HEK293 (cell line): ENCODE results near the gene DCUN1D1.

Experiments used
- CTCF ChIA-PET: fragments of 350-600 bp; formaldehyde crosslinking; extraction: SDS; loops from one replicate; lab custom pipeline; 2021; ENCODE audit warnings: antibody characterized with exemption; lab: Yijun Ruan, JAX
- POLR2A ChIA-PET: fragments of 300-600 bp; formaldehyde crosslinking; extraction: SDS; loops from one replicate; lab custom pipeline; 2020; ENCODE audit warnings: antibody characterized with exemption, inconsistent platforms; lab: Yijun Ruan, JAX
- H3K27ac ChIP-seq: fragments of 200-500 bp; sonication (Bioruptor generic); 2 replicates; pipeline ENCODE4 v1.5.1; 2014; ENCODE audit warnings: low read depth, low read length, control low read depth, inconsistent platforms; ENCODE audit errors: extremely low read depth
- H3K36me3 ChIP-seq, 2 experiments: fragments of 200-500 bp in 1 of 2; sonication (Bioruptor generic) in 1 of 2; 1 replicate in 1 of 2; 2 replicates in 1 of 2; pipeline ENCODE4 v1.5.1; 2014 to 2017; ENCODE audit warnings: inconsistent platforms in 2 of 2, low read length in 2 of 2; ENCODE audit not compliant: control insufficient read depth in 2 of 2, insufficient read depth in 1 of 2
- H3K4me1 ChIP-seq: fragments of 200-500 bp; sonication (Bioruptor generic); 2 replicates; pipeline ENCODE4 v1.5.1; 2014; ENCODE audit warnings: mild to moderate bottlenecking, low read length, inconsistent platforms; ENCODE audit not compliant: control insufficient read depth, insufficient read depth
- H3K4me3 ChIP-seq: 2 replicates; pipeline ENCODE4 v1.5.1; 2011; ENCODE audit warnings: low read depth, mild to moderate bottlenecking, control low read depth, low read length, moderate library complexity
- H3K9me3 ChIP-seq: fragments of 200-500 bp; sonication (Bioruptor generic); 2 replicates; pipeline ENCODE4 v1.5.1; 2014; ENCODE audit warnings: low read depth, low read length, inconsistent platforms; ENCODE audit not compliant: control insufficient read depth, insufficient read depth
- GLIS1 ChIP-seq: fragments of 450-650 bp; formaldehyde crosslinking; IDR thresholded peaks from 2 replicates; pipeline ENCODE4 v1.5.1; 2016; ENCODE audit warnings: missing biosample characterization, missing genetic modification characterization
- MEIS1 ChIP-seq: sonication (generic); formaldehyde crosslinking; IDR thresholded peaks from 2 replicates; pipeline ENCODE4 v1.8.1; 2022; ENCODE audit warnings: missing genetic modification reagents, mild to moderate bottlenecking, borderline replicate concordance
- SP7 ChIP-seq: fragments of 450-650 bp; formaldehyde crosslinking; IDR thresholded peaks from 2 replicates; pipeline ENCODE4 v1.5.1; 2016; ENCODE audit warnings: missing biosample characterization, missing genetic modification characterization
- WT1 ChIP-seq: fragments of 450-650 bp; formaldehyde crosslinking; IDR thresholded peaks from 2 replicates; pipeline ENCODE4 v1.5.1; 2016; ENCODE audit warnings: missing biosample characterization, missing genetic modification characterization
- ZNF10 ChIP-seq: fragments of 450-650 bp; formaldehyde crosslinking; IDR thresholded peaks from 2 replicates; pipeline ENCODE4 v1.5.1; 2017; ENCODE audit warnings: missing biosample characterization, missing genetic modification characterization
- ZNF140 ChIP-seq: fragments of 450-650 bp; formaldehyde crosslinking; IDR thresholded peaks from 2 replicates; pipeline ENCODE4 v1.5.1; 2016; ENCODE audit warnings: missing biosample characterization, missing genetic modification characterization
- ZNF146 ChIP-seq: fragments of 450-650 bp; formaldehyde crosslinking; IDR thresholded peaks from 2 replicates; pipeline ENCODE4 v1.5.1; 2016; ENCODE audit warnings: missing biosample characterization, missing genetic modification characterization
- ZNF157 ChIP-seq: fragments of 450-650 bp; formaldehyde crosslinking; IDR thresholded peaks from 2 replicates; pipeline ENCODE4 v1.5.1; 2016; ENCODE audit warnings: missing biosample characterization, missing genetic modification characterization
- ZNF211 ChIP-seq: fragments of 450-650 bp; formaldehyde crosslinking; IDR thresholded peaks from 2 replicates; pipeline ENCODE4 v1.5.1; 2016; ENCODE audit warnings: low read depth, missing biosample characterization, missing genetic modification characterization
- ZNF510 ChIP-seq: fragments of 450-650 bp; formaldehyde crosslinking; IDR thresholded peaks from 2 replicates; pipeline ENCODE4 v1.5.1; 2018; ENCODE audit warnings: mild to moderate bottlenecking, missing genetic modification characterization, missing biosample characterization; ENCODE audit not compliant: insufficient replicate concordance
- ZNF561 ChIP-seq: fragments of 450-650 bp; IDR thresholded peaks from 2 replicates; pipeline ENCODE4 v1.5.1; 2018; ENCODE audit warnings: missing biosample characterization, missing genetic modification characterization, borderline replicate concordance
- TF ChIP-seq, protein P1 (sequence below): fragments of 450-650 bp; formaldehyde crosslinking; IDR thresholded peaks from 2 replicates; pipeline ENCODE4 v1.5.1; 2016; ENCODE audit warnings: missing biosample characterization, missing genetic modification characterization
- TF ChIP-seq, protein P2 (sequence below): fragments of 450-650 bp; formaldehyde crosslinking; IDR thresholded peaks from 2 replicates; pipeline ENCODE4 v1.5.1; 2017; ENCODE audit warnings: missing biosample characterization, missing genetic modification characterization
- TF ChIP-seq, protein P3 (sequence below): fragments of 450-650 bp; formaldehyde crosslinking; IDR thresholded peaks from 2 replicates; pipeline ENCODE4 v1.5.0; 2017; ENCODE audit warnings: missing biosample characterization, missing genetic modification characterization, borderline replicate concordance
- TF ChIP-seq, protein P4 (sequence below): fragments of 450-650 bp; formaldehyde crosslinking; IDR thresholded peaks from 2 replicates; pipeline ENCODE4 v1.5.1; 2016; ENCODE audit warnings: missing biosample characterization, missing genetic modification characterization
- TF ChIP-seq, protein P5 (sequence below): fragments of 450-650 bp; formaldehyde crosslinking; IDR thresholded peaks from 2 replicates; pipeline ENCODE4 v1.5.1; 2017; ENCODE audit warnings: missing biosample characterization, mild to moderate bottlenecking, missing genetic modification characterization, moderate library complexity
- TF ChIP-seq, protein P6 (sequence below): fragments of 450-650 bp; formaldehyde crosslinking; IDR thresholded peaks from 2 replicates; pipeline ENCODE4 v1.5.1; 2016; ENCODE audit warnings: missing biosample characterization, missing genetic modification characterization

The DCUN1D1 gene

DNA sequence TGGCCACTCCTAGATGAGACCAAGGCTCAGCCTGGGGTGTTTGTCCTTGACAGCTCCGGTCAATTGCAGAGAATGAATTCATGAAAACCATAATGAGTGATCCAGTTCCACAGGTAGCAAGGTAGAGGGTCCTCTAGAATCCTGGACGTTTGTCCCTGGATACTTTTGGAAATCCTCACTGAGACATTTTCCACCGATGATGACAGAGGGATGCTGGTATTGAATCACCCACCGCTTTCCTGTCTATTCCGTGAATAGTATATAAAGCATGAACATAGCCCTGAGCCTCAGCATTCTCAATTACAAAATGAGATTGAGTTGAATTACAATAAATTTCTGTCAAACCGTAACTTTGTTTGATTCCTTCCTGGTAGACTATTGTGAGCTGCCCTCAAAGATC is 5.7 kb upstream of the DCUN1D1 start:
- Histone ChIP-seq H3K27ac (no peak overlapping the region), H3K4me1 (no peaks in the 10 kb centered on the region), H3K36me3 (no peaks in the 10 kb centered on the region), H3K9me3 (no peaks in the 10 kb centered on the region), H3K4me3 (no peak overlapping the region)
- TF ChIP-seq, protein P1, sequence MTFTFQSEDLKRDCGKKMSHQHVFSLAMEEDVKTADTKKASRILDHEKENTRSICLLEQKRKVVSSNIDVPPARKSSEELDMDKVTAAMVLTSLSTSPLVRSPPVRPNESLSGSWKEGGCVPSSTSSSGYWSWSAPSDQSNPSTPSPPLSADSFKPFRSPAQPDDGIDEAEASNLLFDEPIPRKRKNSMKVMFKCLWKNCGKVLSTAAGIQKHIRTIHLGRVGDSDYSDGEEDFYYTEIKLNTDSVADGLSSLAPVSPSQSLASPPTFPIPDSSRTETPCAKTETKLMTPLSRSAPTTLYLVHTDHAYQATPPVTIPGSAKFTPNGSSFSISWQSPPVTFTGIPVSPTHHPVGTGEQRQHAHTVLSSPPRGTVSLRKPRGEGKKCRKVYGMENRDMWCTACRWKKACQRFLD (tag by site-specific recombination) = no peak
- no peak for TF ChIP-seq WT1 (tag by site-specific recombination)
- no peak for TF ChIP-seq ZNF510 (tag by site-specific recombination)
- no peak for TF ChIP-seq ZNF561
- TF ChIP-seq ZNF10 (tag by site-specific recombination) = no peak
- no peak for TF ChIP-seq ZNF211 (tag by site-specific recombination)
- ChIA-PET CTCF (no interaction called here), POLR2A (no interaction called here)

DNA sequence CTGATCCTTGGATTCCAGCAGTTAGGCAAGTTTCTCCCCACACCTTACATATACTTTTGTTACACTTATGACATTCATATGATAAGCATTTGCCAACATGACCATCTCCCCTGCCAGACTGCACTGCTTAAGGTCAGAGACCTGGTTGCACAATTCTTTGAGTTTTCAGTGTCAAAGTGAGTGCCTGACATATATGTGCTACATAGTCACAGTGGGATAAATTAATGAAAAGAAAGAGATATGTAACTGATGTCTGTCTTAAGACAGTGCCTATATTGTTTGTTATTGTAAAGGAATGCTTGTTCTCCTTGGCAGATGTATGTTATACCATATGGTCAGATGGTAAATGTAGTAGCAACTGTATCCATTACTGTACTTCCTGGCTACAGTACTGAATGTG is 3.5 kb upstream of the DCUN1D1 start:
- POLR2A ChIA-PET = no interaction called here
- TF ChIP-seq, protein P2, sequence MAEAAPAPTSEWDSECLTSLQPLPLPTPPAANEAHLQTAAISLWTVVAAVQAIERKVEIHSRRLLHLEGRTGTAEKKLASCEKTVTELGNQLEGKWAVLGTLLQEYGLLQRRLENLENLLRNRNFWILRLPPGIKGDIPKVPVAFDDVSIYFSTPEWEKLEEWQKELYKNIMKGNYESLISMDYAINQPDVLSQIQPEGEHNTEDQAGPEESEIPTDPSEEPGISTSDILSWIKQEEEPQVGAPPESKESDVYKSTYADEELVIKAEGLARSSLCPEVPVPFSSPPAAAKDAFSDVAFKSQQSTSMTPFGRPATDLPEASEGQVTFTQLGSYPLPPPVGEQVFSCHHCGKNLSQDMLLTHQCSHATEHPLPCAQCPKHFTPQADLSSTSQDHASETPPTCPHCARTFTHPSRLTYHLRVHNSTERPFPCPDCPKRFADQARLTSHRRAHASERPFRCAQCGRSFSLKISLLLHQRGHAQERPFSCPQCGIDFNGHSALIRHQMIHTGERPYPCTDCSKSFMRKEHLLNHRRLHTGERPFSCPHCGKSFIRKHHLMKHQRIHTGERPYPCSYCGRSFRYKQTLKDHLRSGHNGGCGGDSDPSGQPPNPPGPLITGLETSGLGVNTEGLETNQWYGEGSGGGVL (tag by site-specific recombination) = no peak
- TF ChIP-seq, protein P3, sequence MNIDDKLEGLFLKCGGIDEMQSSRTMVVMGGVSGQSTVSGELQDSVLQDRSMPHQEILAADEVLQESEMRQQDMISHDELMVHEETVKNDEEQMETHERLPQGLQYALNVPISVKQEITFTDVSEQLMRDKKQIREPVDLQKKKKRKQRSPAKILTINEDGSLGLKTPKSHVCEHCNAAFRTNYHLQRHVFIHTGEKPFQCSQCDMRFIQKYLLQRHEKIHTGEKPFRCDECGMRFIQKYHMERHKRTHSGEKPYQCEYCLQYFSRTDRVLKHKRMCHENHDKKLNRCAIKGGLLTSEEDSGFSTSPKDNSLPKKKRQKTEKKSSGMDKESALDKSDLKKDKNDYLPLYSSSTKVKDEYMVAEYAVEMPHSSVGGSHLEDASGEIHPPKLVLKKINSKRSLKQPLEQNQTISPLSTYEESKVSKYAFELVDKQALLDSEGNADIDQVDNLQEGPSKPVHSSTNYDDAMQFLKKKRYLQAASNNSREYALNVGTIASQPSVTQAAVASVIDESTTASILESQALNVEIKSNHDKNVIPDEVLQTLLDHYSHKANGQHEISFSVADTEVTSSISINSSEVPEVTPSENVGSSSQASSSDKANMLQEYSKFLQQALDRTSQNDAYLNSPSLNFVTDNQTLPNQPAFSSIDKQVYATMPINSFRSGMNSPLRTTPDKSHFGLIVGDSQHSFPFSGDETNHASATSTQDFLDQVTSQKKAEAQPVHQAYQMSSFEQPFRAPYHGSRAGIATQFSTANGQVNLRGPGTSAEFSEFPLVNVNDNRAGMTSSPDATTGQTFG (tag by site-specific recombination) = no peak
- no peak for TF ChIP-seq ZNF146
- no peak for TF ChIP-seq ZNF157 (tag by site-specific recombination)
- TF ChIP-seq, protein P4, sequence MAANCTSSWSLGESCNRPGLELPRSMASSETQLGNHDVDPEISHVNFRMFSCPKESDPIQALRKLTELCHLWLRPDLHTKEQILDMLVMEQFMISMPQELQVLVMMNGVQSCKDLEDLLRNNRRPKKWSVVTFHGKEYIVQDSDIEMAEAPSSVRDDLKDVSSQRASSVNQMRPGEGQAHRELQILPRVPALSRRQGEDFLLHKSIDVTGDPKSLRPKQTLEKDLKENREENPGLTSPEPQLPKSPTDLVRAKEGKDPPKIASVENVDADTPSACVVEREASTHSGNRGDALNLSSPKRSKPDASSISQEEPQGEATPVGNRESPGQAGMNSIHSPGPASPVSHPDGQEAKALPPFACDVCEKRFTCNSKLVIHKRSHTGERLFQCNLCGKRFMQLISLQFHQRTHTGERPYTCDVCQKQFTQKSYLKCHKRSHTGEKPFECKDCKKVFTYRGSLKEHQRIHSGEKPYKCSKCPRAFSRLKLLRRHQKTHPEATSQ = no peak
- no peak for TF ChIP-seq MEIS1 (CRISPR knock-in tag)
- TF ChIP-seq GLIS1 = no peak
- TF ChIP-seq, protein P5, sequence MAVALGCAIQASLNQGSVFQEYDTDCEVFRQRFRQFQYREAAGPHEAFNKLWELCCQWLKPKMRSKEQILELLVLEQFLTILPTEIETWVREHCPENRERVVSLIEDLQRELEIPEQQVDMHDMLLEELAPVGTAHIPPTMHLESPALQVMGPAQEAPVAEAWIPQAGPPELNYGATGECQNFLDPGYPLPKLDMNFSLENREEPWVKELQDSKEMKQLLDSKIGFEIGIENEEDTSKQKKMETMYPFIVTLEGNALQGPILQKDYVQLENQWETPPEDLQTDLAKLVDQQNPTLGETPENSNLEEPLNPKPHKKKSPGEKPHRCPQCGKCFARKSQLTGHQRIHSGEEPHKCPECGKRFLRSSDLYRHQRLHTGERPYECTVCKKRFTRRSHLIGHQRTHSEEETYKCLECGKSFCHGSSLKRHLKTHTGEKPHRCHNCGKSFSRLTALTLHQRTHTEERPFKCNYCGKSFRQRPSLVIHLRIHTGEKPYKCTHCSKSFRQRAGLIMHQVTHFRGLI (tag by site-specific recombination) = no peak
- no peak for TF ChIP-seq SP7 (tag by site-specific recombination)
- TF ChIP-seq, protein P6, sequence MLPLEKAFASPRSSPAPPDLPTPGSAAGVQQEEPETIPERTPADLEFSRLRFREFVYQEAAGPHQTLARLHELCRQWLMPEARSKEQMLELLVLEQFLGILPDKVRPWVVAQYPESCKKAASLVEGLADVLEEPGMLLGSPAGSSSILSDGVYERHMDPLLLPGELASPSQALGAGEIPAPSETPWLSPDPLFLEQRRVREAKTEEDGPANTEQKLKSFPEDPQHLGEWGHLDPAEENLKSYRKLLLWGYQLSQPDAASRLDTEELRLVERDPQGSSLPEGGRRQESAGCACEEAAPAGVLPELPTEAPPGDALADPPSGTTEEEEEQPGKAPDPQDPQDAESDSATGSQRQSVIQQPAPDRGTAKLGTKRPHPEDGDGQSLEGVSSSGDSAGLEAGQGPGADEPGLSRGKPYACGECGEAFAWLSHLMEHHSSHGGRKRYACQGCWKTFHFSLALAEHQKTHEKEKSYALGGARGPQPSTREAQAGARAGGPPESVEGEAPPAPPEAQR (tag by site-specific recombination) = no peak
- no peak for TF ChIP-seq ZNF140 (tag by site-specific recombination)
- TF ChIP-seq, all 188 proteins: peak for 0
- no peak overlapping the region for H3K27ac ChIP-seq
- H3K36me3 ChIP-seq = no peaks in the 10 kb centered on the region
- H3K4me3 ChIP-seq = no peak overlapping the region
- no peaks in the 10 kb centered on the region for H3K9me3 ChIP-seq
- H3K4me1 ChIP-seq = no peaks in the 10 kb centered on the region
- CTCF ChIA-PET = no interaction called here
